ENCODE measurements around the gene ASCL3.

ASCL3 gene

GRCh38 chr11:8983552-8983951 lies 40.7 kb upstream of the ASCL3 start:
- TF ChIP-seq, protein P1, sequence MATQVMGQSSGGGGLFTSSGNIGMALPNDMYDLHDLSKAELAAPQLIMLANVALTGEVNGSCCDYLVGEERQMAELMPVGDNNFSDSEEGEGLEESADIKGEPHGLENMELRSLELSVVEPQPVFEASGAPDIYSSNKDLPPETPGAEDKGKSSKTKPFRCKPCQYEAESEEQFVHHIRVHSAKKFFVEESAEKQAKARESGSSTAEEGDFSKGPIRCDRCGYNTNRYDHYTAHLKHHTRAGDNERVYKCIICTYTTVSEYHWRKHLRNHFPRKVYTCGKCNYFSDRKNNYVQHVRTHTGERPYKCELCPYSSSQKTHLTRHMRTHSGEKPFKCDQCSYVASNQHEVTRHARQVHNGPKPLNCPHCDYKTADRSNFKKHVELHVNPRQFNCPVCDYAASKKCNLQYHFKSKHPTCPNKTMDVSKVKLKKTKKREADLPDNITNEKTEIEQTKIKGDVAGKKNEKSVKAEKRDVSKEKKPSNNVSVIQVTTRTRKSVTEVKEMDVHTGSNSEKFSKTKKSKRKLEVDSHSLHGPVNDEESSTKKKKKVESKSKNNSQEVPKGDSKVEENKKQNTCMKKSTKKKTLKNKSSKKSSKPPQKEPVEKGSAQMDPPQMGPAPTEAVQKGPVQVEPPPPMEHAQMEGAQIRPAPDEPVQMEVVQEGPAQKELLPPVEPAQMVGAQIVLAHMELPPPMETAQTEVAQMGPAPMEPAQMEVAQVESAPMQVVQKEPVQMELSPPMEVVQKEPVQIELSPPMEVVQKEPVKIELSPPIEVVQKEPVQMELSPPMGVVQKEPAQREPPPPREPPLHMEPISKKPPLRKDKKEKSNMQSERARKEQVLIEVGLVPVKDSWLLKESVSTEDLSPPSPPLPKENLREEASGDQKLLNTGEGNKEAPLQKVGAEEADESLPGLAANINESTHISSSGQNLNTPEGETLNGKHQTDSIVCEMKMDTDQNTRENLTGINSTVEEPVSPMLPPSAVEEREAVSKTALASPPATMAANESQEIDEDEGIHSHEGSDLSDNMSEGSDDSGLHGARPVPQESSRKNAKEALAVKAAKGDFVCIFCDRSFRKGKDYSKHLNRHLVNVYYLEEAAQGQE (IDR thresholded peaks at IDR 0.05; ENCODE audit: low read depth) = no peak
- TF ChIP-seq TEAD4 (IDR thresholded peaks at IDR 0.05) (no peak), CEBPB (IDR thresholded peaks at IDR 0.05) (no peak), ZBTB7A (IDR thresholded peaks at IDR 0.05; ENCODE audit: low read depth) (no peak), EGR1 (IDR thresholded peaks at IDR 0.05) (no peak), YY1 (IDR thresholded peaks at IDR 0.05; ENCODE audit: low read depth) (no peak), EP300 (IDR thresholded peaks at IDR 0.05; ENCODE audit: borderline replicate concordance) (no peak), RAD21 (IDR thresholded peaks at IDR 0.05; ENCODE audit: low read depth) (no peak), FOXM1 (IDR thresholded peaks at IDR 0.05; ENCODE audit: borderline replicate concordance, low read depth) (no peak), TAF1 (IDR thresholded peaks at IDR 0.05; ENCODE audit: low read depth) (no peak), MAX (IDR thresholded peaks at IDR 0.05) (no peak), CREB1 (IDR thresholded peaks at IDR 0.05; ENCODE audit: low read depth) (no peak), TCF12 (IDR thresholded peaks at IDR 0.05; ENCODE audit: low read depth) (no peak), NFIC (IDR thresholded peaks at IDR 0.05) (no peak)
- TF ChIP-seq, protein P2, sequence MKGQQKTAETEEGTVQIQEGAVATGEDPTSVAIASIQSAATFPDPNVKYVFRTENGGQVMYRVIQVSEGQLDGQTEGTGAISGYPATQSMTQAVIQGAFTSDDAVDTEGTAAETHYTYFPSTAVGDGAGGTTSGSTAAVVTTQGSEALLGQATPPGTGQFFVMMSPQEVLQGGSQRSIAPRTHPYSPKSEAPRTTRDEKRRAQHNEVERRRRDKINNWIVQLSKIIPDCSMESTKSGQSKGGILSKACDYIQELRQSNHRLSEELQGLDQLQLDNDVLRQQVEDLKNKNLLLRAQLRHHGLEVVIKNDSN (IDR thresholded peaks at IDR 0.05) = no peak

DNA sequence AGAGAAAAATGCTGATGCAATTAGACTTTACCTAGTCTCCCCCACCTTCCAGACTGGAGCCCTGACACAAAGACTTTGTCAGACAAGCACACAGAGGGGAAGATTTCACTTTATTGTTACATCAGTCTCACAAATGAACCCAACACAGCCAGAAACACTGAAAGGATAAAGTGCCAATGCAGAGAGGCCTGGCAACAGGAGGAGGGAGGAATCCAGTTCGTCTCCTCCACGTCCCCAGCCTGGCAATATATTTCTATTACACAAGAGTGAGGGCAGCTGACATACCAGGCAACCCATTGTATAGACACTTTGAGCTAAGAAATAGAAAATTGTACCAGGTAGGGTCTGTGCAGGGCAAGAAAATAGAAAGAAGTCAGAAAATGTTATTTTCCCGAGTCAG lies 37.7 kb upstream of the ASCL3 start:
- TF ChIP-seq, protein P1 (IDR thresholded peaks at IDR 0.05; ENCODE audit: low read depth) = no peak
- TF ChIP-seq CEBPB (IDR thresholded peaks at IDR 0.05) (no peak), ZBTB7A (IDR thresholded peaks at IDR 0.05; ENCODE audit: low read depth) (no peak), CREB1 (IDR thresholded peaks at IDR 0.05; ENCODE audit: low read depth) (no peak), EGR1 (IDR thresholded peaks at IDR 0.05) (no peak), MAX (IDR thresholded peaks at IDR 0.05) (no peak), TAF1 (IDR thresholded peaks at IDR 0.05; ENCODE audit: low read depth) (no peak), FOXM1 (IDR thresholded peaks at IDR 0.05; ENCODE audit: borderline replicate concordance, low read depth) (no peak), RAD21 (IDR thresholded peaks at IDR 0.05; ENCODE audit: low read depth) (no peak), NFIC (IDR thresholded peaks at IDR 0.05) (no peak), TEAD4 (IDR thresholded peaks at IDR 0.05) (no peak), EP300 (IDR thresholded peaks at IDR 0.05; ENCODE audit: borderline replicate concordance) (no peak), TCF12 (IDR thresholded peaks at IDR 0.05; ENCODE audit: low read depth) (no peak), YY1 (IDR thresholded peaks at IDR 0.05; ENCODE audit: low read depth) (no peak)
- TF ChIP-seq, protein P2 (IDR thresholded peaks at IDR 0.05) = no peak

GRCh38 chr11:8973121-8973520 lies 30.3 kb upstream of the ASCL3 start:
- TF ChIP-seq RAD21 (IDR thresholded peaks at IDR 0.05; ENCODE audit: low read depth) (no peak), CREB1 (IDR thresholded peaks at IDR 0.05; ENCODE audit: low read depth) (no peak), CEBPB (IDR thresholded peaks at IDR 0.05) (no peak), TEAD4 (IDR thresholded peaks at IDR 0.05) (no peak), TAF1 (IDR thresholded peaks at IDR 0.05; ENCODE audit: low read depth) (no peak), FOXM1 (IDR thresholded peaks at IDR 0.05; ENCODE audit: borderline replicate concordance, low read depth) (no peak), EGR1 (IDR thresholded peaks at IDR 0.05) (no peak), ZBTB7A (IDR thresholded peaks at IDR 0.05; ENCODE audit: low read depth) (no peak), YY1 (IDR thresholded peaks at IDR 0.05; ENCODE audit: low read depth) (no peak), TCF12 (IDR thresholded peaks at IDR 0.05; ENCODE audit: low read depth) (no peak), EP300 (IDR thresholded peaks at IDR 0.05; ENCODE audit: borderline replicate concordance) (no peak), NFIC (IDR thresholded peaks at IDR 0.05) (no peak), MAX (IDR thresholded peaks at IDR 0.05) (no peak)
- TF ChIP-seq, protein P1 (IDR thresholded peaks at IDR 0.05; ENCODE audit: low read depth) = no peak
- TF ChIP-seq, protein P2 (IDR thresholded peaks at IDR 0.05) = no peak
